GM19238 (cell line): Measurements from ENCODE around the gene RIBC1.
"Not testable (repeated sequence)": the region's sequence is repeated elsewhere in the genome, so short reads cannot be mapped to it uniquely, and the experiment has no call there.

ENCODE experiments used
- DNase-seq: peaks from one replicate; pipeline ENCODE4 v3.0.0; 2011; ENCODE audit warnings: low spot score; ENCODE audit not compliant: insufficient read length

The RIBC1 gene

GRCh38 chrX:53422861-53423306 lies at the start of gene RIBC1:
Gene RIBC1 (plus strand): TSS chrX:53422873. CDS start chrX:53426277, 3,404 bp downstream.
- no peak for DNase-seq

- no peak for DNase-seq
Observed at GRCh38 chrX:53373307-53373706, 49.4 kb upstream of the RIBC1 start.

- DNase-seq = no peak
Observed at GRCh38 chrX:53374222-53374820, 48.4 kb upstream of the RIBC1 start.

- DNase-seq = no peak
Observed at GRCh38 chrX:53374923-53375322, 47.8 kb upstream of the RIBC1 start.

GRCh38 chrX:53376888-53377287 lies 45.8 kb upstream of the RIBC1 start:
- DNase-seq = no peak

GRCh38 chrX:53377464-53377863 lies 45.2 kb upstream of the RIBC1 start:
- no peak for DNase-seq

GRCh38 chrX:53379008-53379710 lies 43.5 kb upstream of the RIBC1 start:
- no peak for DNase-seq

- no peak for DNase-seq
Observed at GRCh38 chrX:53379747-53380146, 42.9 kb upstream of the RIBC1 start.

- DNase-seq = no peak
Observed at GRCh38 chrX:53383376-53384076, 39.1 kb upstream of the RIBC1 start.

GRCh38 chrX:53395605-53396298 lies 26.9 kb upstream of the RIBC1 start:
- no peak for DNase-seq

GRCh38 chrX:53398216-53398615 lies 24.5 kb upstream of the RIBC1 start:
- no peak for DNase-seq

- no peak for DNase-seq
Observed at GRCh38 chrX:53403535-53403934, 19.1 kb upstream of the RIBC1 start.

- no peak for DNase-seq
Observed at GRCh38 chrX:53412446-53412845, 10.2 kb upstream of the RIBC1 start.

GRCh38 chrX:53420351-53420750 lies 2.3 kb upstream of the RIBC1 start:
- not testable (repeated sequence) for DNase-seq

GRCh38 chrX:53421125-53421524 lies 1.5 kb upstream of the RIBC1 start:
- no peak for DNase-seq

- no peak for DNase-seq
Observed at GRCh38 chrX:53421772-53422085, 944 bp upstream of the RIBC1 start.

- DNase-seq = peak; percentile 96
Observed at GRCh38 chrX:53422086-53422860, 400 bp upstream of the RIBC1 start, which contains the start of gene SMC1A. Gene SMC1A (minus strand): TSS chrX:53422654. CDS start chrX:53422600, 54 bp downstream.

- no peak for DNase-seq
Observed at GRCh38 chrX:53429755-53430154, 7.1 kb downstream of the RIBC1 start.

- DNase-seq = no peak
Observed at GRCh38 chrX:53430231-53430630, 7.6 kb downstream of the RIBC1 start.

GRCh38 chrX:53433651-53434639 lies 11.3 kb downstream of the RIBC1 start, which contains the start of gene HSD17B10:
Gene HSD17B10 (minus strand): TSS chrX:53434370. CDS start chrX:53434345, 25 bp downstream.
- DNase-seq = peak; percentile 72
